NCI-H128 (cell line): ENCODE data around the gene PLIN1.

Experiments
- DNase-seq: peaks from one replicate; lab custom pipeline; 2025; ENCODE audit not compliant: unreplicated experiment; lab: John Stamatoyannopoulos, UW

The PLIN1 gene

GRCh38 chr15:89672221-89673164 is 6.7 kb downstream of the PLIN1 start:
- DNase-seq = no peak

GRCh38 chr15:89671687-89672086 is 7.5 kb downstream of the PLIN1 start:
- DNase-seq = no peak

- no peak for DNase-seq
These were observed 8.1 kb downstream of the PLIN1 start for GRCh38 chr15:89670971-89671560.

- DNase-seq = no peak
These were observed 9.2 kb downstream of the PLIN1 start for GRCh38 chr15:89669941-89670340.

GRCh38 chr15:89669309-89669865 is 9.8 kb downstream of the PLIN1 start:
- no peak for DNase-seq

- DNase-seq = no peak
These were observed 11.0 kb downstream of the PLIN1 start for GRCh38 chr15:89668171-89668570.

- no peak for DNase-seq
These were observed 11.5 kb downstream of the PLIN1 start for GRCh38 chr15:89667706-89667960.

- no peak for DNase-seq
These were observed 12.1 kb downstream of the PLIN1 start for GRCh38 chr15:89666858-89667705.

- no peak for DNase-seq
These were observed 12.8 kb downstream of the PLIN1 start for GRCh38 chr15:89666184-89666857.

- no peak for DNase-seq
These were observed 13.6 kb downstream of the PLIN1 start for GRCh38 chr15:89665449-89666181.

GRCh38 chr15:89664441-89665350 is 14.5 kb downstream of the PLIN1 start:
- DNase-seq = peak; percentile 13

GRCh38 chr15:89662893-89663626 is 16.1 kb downstream of the PLIN1 start:
- no peak for DNase-seq

GRCh38 chr15:89660556-89660955 is 18.6 kb downstream of the PLIN1 start:
- no peak for DNase-seq

- DNase-seq = no peak
These were observed 19.9 kb downstream of the PLIN1 start for GRCh38 chr15:89659295-89659694.

- DNase-seq = no peak
These were observed 21.4 kb downstream of the PLIN1 start for GRCh38 chr15:89657686-89658200.

GRCh38 chr15:89656116-89656815 is 22.9 kb downstream of the PLIN1 start:
- no peak for DNase-seq
